Measurements from ENCODE around the gene SIRPA.

SIRPA gene

GRCh38 chr20:1931830-1932229, 36.6 kb downstream of the SIRPA start:
- DNase-seq (ENCODE audit: low read depth in 1 of 2, low spot score in 1 of 2) = no peak

GRCh38 chr20:1932971-1933370, 37.8 kb downstream of the SIRPA start:
- DNase-seq (ENCODE audit: low read depth in 1 of 2, low spot score in 1 of 2) = no peak

- DNase-seq (ENCODE audit: low read depth in 1 of 2, low spot score in 1 of 2) = no peak
Observed at GRCh38 chr20:1933465-1933870, 38.3 kb downstream of the SIRPA start.

- DNase-seq (ENCODE audit: low read depth in 1 of 2, low spot score in 1 of 2) = no peak
Observed at GRCh38 chr20:1934156-1934555, 38.9 kb downstream of the SIRPA start.

GRCh38 chr20:1934721-1935573, 39.7 kb downstream of the SIRPA start:
- no peak for DNase-seq (ENCODE audit: low read depth in 1 of 2, low spot score in 1 of 2)

GRCh38 chr20:1935696-1936366, 40.6 kb downstream of the SIRPA start:
- DNase-seq (ENCODE audit: low read depth in 1 of 2, low spot score in 1 of 2) = no peak

- no peak for DNase-seq (ENCODE audit: low read depth in 1 of 2, low spot score in 1 of 2)
Observed at GRCh38 chr20:1937316-1937976, 42.2 kb downstream of the SIRPA start.

- no peak for DNase-seq (ENCODE audit: low read depth in 1 of 2, low spot score in 1 of 2)
Observed at GRCh38 chr20:1938464-1939269, 43.5 kb downstream of the SIRPA start.

- no peak for DNase-seq (ENCODE audit: low read depth in 1 of 2, low spot score in 1 of 2)
Observed at GRCh38 chr20:1939270-1939595, 44.0 kb downstream of the SIRPA start.

- DNase-seq (ENCODE audit: low read depth in 1 of 2, low spot score in 1 of 2) = no peak
Observed at GRCh38 chr20:1940581-1940980, 45.4 kb downstream of the SIRPA start.

- no peak for DNase-seq (ENCODE audit: low read depth in 1 of 2, low spot score in 1 of 2)
Observed at GRCh38 chr20:1941226-1941625, 46.0 kb downstream of the SIRPA start.

- no peak for DNase-seq (ENCODE audit: low read depth in 1 of 2, low spot score in 1 of 2)
Observed at GRCh38 chr20:1942061-1942460, 46.9 kb downstream of the SIRPA start.

GRCh38 chr20:1942486-1943274, 47.5 kb downstream of the SIRPA start:
- DNase-seq (ENCODE audit: low read depth in 1 of 2, low spot score in 1 of 2) = no peak

- no peak for DNase-seq (ENCODE audit: low read depth in 1 of 2, low spot score in 1 of 2)
Observed at GRCh38 chr20:1943275-1944002, 48.2 kb downstream of the SIRPA start.

GRCh38 chr20:1944345-1945091, 49.3 kb downstream of the SIRPA start:
- no peak for DNase-seq (ENCODE audit: low read depth in 1 of 2, low spot score in 1 of 2)

- no peak for DNase-seq (ENCODE audit: low read depth in 1 of 2, low spot score in 1 of 2)
Observed at GRCh38 chr20:1945134-1945618, 50.0 kb downstream of the SIRPA start.

GRCh38 chr20:1945660-1946059, 50.5 kb downstream of the SIRPA start:
- DNase-seq (ENCODE audit: low read depth in 1 of 2, low spot score in 1 of 2) = no peak

GRCh38 chr20:1946442-1946761, 51.2 kb downstream of the SIRPA start:
- no peak for DNase-seq (ENCODE audit: low read depth in 1 of 2, low spot score in 1 of 2)

All from activated CD4-positive, alpha-beta T cell treated with anti-CD3 and anti-CD28 coated beads, Interleukin-2, amount 50 U/mL, for 24 hours (primary cell).